Right atrium auricular region (tissue), 2 donors: Measurements from ENCODE around the gene PES1. TPM values are rescaled to one million over a fixed set of nuclear protein-coding genes. Genes with fewer than 3 reads are reported as not detected.

Experiments
- DNase-seq: peaks from one replicate; pipeline ENCODE4 v3.0.0-alpha.2; 2019; ENCODE audit warnings: low spot score
- H3K27ac ChIP-seq, 2 donors: fragments of 200-600 bp; sonication (generic); 1 replicate in 1 of 2; 2 replicates in 1 of 2; pipeline ENCODE4 v1.5.1; 2016 to 2019
- H3K27me3 ChIP-seq, 2 donors: fragments of 200-600 bp; sonication (generic); one replicate each; pipeline versions ENCODE4 v1.5.1 to v1.6.0; 2017 to 2019
- H3K36me3 ChIP-seq: fragments of 200-600 bp; sonication (generic); one replicate; pipeline ENCODE4 v1.5.1; 2016
- H3K4me1 ChIP-seq, 2 donors: fragments of 200-600 bp; sonication (generic); one replicate each; pipeline versions ENCODE4 v1.5.1 to v1.6.0; 2017 to 2019
- H3K4me3 ChIP-seq, 2 donors: fragments of 200-600 bp; sonication (generic); 1 replicate in 1 of 2; 2 replicates in 1 of 2; pipeline ENCODE4 v1.5.1; 2017 to 2019; ENCODE audit warnings: mild to moderate bottlenecking in 1 of 2, moderate library complexity in 1 of 2
- H3K9me3 ChIP-seq, 2 donors: fragments of 200-600 bp; sonication (generic); one replicate each; pipeline ENCODE4 v1.5.1; 2019
- total RNA-seq, 2 donors: library from RNA; depleted of rRNA; stranded (reverse); fragments of >200 nt; gene quantifications; one replicate each; pipeline ENCODE4 v1.1.0, GENCODE V29; 2016
- TF ChIP-seq, protein P1 (sequence below), 2 donors: fragments of 200-600 bp; sonication (generic); IDR thresholded peaks; one replicate each; pipeline ENCODE4 v1.5.1; 2019; ENCODE audit warnings: antibody characterized with exemption in 2 of 2

The PES1 gene
- total RNA-seq, 2 donors from 2014 or later = 13.2 to 33.5 TPM

- H3K9me3 ChIP-seq = no peaks in the 10 kb centered on the region
- peaks cover 29% of the 10 kb centered on the region for H3K36me3 ChIP-seq
- no peak for DNase-seq
- H3K27ac ChIP-seq = peak overlapping the region in 1 of 2 donors; percentile 82
- TF ChIP-seq, protein P1, sequence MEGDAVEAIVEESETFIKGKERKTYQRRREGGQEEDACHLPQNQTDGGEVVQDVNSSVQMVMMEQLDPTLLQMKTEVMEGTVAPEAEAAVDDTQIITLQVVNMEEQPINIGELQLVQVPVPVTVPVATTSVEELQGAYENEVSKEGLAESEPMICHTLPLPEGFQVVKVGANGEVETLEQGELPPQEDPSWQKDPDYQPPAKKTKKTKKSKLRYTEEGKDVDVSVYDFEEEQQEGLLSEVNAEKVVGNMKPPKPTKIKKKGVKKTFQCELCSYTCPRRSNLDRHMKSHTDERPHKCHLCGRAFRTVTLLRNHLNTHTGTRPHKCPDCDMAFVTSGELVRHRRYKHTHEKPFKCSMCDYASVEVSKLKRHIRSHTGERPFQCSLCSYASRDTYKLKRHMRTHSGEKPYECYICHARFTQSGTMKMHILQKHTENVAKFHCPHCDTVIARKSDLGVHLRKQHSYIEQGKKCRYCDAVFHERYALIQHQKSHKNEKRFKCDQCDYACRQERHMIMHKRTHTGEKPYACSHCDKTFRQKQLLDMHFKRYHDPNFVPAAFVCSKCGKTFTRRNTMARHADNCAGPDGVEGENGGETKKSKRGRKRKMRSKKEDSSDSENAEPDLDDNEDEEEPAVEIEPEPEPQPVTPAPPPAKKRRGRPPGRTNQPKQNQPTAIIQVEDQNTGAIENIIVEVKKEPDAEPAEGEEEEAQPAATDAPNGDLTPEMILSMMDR (IDR thresholded peaks at IDR 0.05) = no peak
- H3K27me3 ChIP-seq = no peaks in the 10 kb centered on the region
- H3K4me1 ChIP-seq = peaks cover 0 to 21% of the 10 kb centered on the region in 2 donors
- H3K4me3 ChIP-seq = peak overlapping the region; percentile 76 to 84
Observed at GRCh38 chr22:30591191-30591587, 521 bp downstream of the PES1 start.

DNA sequence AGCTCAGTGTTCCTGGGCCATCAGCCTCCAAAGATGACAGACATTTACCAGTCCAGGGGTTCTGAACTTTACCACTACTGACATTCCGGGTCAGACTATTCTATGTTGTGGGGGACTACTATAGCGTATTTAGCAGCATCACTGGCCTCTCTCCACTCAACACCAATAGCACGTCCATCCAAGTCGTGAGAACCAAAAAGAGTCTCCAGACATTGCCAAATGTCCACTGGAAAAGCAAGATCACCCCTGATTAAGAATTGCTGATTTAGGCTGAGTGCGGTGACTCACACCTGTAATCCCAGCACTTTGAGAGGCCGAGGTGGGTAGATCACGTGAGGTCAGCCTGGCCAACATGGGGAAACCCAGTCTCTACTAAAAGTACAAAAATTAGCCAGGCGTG is 5.3 kb downstream of the PES1 start:
- no peaks in the 10 kb centered on the region for H3K9me3 ChIP-seq
- no peak for DNase-seq
- H3K36me3 ChIP-seq = peaks cover 77% of the 10 kb centered on the region
- no peak overlapping the region for H3K27ac ChIP-seq
- H3K27me3 ChIP-seq = no peaks in the 10 kb centered on the region
- H3K4me1 ChIP-seq = peaks cover 0 to 16% of the 10 kb centered on the region in 2 donors
- TF ChIP-seq, protein P1 (IDR thresholded peaks at IDR 0.05) = no peak
- no peak overlapping the region for H3K4me3 ChIP-seq

DNA sequence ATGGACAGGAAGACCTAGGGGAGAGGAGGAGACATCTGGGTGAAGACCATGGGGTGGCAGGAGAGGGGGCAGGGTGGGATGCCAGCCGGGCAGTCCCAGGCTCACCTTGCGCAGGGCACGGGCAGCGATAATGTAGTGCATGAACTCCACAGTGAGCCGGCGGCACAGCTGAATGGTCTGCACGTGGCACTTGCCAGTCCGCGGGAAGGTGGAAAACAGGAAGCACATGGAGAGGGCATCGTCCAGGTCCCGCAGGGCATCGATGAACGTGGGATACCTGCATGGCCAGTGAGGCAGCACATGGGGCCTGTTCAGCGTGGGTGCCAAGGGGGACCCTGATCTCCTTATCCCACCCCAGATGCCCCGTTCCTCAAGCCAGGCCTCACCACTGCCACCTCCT is 7.3 kb downstream of the PES1 start:
- TF ChIP-seq, protein P1 (IDR thresholded peaks at IDR 0.05) = no peak
- Histone ChIP-seq H3K4me3 (no peak overlapping the region), H3K27ac (no peak overlapping the region), H3K27me3 (no peaks in the 10 kb centered on the region), H3K9me3 (no peaks in the 10 kb centered on the region), H3K4me1 (no peaks in the 10 kb centered on the region), H3K36me3 (peaks cover 96% of the 10 kb centered on the region)
- no peak for DNase-seq

- Histone ChIP-seq H3K36me3 (peaks cover 100% of the 10 kb centered on the region), H3K4me1 (no peaks in the 10 kb centered on the region), H3K27me3 (no peaks in the 10 kb centered on the region), H3K9me3 (no peaks in the 10 kb centered on the region), H3K4me3 (no peak overlapping the region), H3K27ac (no peak overlapping the region)
- TF ChIP-seq, protein P1 (IDR thresholded peaks at IDR 0.05) = no peak
- DNase-seq = no peak
Observed at GRCh38 chr22:30582788-30583545, 8.7 kb downstream of the PES1 start.

DNA sequence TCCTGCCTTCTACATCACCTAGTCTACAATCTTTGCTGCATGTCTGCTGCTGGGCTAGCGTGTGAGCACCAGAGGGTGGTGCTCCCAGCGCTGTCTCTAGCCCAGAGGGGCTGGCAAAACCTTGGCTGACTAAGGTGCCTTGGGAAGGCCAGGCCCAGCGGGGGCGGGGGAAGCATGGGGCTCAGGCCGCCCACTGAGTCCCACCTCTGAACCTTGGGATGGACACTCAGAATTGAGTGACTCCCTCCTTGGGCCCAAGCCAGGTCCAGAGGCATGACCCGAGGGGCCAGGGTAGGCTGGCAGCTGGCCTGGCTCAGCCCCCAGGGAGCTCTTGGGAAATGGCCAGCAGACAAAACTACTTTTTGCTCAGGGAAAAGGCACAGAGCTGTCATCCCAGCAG is 9.7 kb downstream of the PES1 start:
- Histone ChIP-seq H3K27ac (no peak overlapping the region), H3K9me3 (no peaks in the 10 kb centered on the region), H3K4me3 (no peak overlapping the region), H3K36me3 (peaks cover 99% of the 10 kb centered on the region), H3K4me1 (no peaks in the 10 kb centered on the region), H3K27me3 (no peaks in the 10 kb centered on the region)
- TF ChIP-seq, protein P1 (IDR thresholded peaks at IDR 0.05) = no peak
- DNase-seq = no peak

DNA sequence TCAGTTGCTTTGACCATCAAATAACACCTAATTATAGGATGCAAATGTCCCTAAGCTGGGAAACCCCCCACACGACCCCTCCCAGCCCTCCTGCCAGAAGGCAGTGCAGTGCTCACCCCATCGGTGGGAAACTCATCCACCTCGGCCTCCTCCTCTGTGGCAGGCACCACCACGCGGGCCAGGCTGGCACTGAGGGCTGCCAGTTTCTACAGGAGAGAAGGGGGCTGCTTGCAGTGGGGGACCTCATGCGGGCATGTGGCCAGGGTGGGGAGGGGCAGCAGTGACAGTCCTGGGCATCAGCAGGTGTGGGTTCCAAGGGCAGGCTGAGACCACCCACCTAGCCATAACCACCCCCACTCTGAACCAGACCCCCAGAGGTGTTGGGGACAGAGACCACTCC is 10.8 kb downstream of the PES1 start:
- no peak for DNase-seq
- no peak overlapping the region for H3K27ac ChIP-seq
- peaks cover 0 to 4% of the 10 kb centered on the region in 2 donors for H3K4me1 ChIP-seq
- H3K9me3 ChIP-seq = no peaks in the 10 kb centered on the region
- H3K4me3 ChIP-seq = no peak overlapping the region
- H3K27me3 ChIP-seq = no peaks in the 10 kb centered on the region
- peaks cover 99% of the 10 kb centered on the region for H3K36me3 ChIP-seq
- TF ChIP-seq, protein P1 (IDR thresholded peaks at IDR 0.05) = no peak
